H4 (cell line): ENCODE results near the gene RTL10. TPM values are rescaled to one million over a fixed set of nuclear protein-coding genes. Genes with fewer than 3 reads are reported as not detected.

Source experiments
- DNase-seq: peaks from one replicate; pipeline ENCODE4 v3.0.0-alpha.2; 2015; ENCODE audit warnings: low spot score
- total RNA-seq: library from RNA; depleted of rRNA; stranded (reverse); fragments of >200 nt; shearing (Covaris generic); gene quantifications from 2 replicates; pipeline ENCODE4 v1.2.3, GENCODE V29; 2014

RTL10 gene
- total RNA-seq, 1 experiment from 2014 or later = 2.3 TPM

DNA sequence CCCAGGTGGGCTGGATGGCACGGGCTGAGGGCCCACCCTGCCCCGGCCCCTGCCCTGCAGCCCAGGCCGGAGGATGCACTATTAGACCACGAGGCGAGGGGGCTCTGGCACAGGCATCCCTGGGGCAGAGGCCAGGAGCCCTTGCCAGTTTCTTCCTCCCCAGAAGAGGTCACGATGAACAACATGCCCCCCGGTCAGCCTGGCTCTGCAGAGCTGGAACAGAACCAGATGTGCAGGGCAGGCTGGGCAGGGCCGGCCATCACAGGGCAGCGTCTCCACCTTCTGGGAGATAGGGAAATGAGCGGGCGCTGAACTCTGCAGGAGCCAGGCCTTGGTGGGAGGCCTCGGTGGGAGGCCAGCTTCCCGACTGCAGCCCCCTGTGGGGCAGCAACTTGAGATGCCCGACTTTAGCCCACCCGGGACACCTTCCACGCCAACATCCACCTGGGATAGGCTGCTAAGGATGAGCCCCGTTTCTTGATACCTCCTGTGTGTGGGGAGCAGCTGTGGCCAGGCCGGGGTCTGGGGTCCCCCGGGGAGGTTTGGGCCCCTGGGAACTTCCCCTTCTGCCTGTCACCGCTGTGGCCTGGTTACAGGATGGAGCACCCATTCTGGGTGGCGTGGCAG is 21.8 kb upstream of the RTL10 start:
- no peak for DNase-seq

- DNase-seq = no peak
Observed at GRCh38 chr22:19875531-19876313, 21.0 kb upstream of the RTL10 start.

DNA sequence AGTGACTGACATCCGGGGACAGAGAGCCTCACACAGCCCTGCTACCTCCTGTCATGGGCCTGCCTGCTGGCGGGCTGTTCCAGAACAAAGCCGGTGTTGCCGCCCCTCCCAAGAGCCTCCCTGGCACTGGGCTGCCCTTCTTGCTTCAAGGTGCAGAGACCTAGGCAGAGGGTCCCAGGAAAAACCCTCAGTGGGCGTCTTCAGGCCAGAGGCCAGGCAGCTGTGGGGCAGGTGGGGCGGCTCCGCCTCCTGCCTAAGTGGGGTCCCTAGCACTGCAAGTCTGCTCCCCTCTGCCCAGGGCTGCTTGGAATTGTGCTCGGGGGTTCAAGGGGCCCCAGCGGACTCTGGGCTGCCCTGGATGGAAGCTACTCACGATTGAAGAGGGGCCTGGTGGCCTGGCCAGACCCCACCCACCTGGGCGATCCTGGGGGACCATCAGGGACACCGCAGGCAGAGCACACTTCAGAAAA is 20.4 kb upstream of the RTL10 start:
- no peak for DNase-seq

- no peak for DNase-seq
Observed at GRCh38 chr22:19874307-19875060, 19.8 kb upstream of the RTL10 start.

DNA sequence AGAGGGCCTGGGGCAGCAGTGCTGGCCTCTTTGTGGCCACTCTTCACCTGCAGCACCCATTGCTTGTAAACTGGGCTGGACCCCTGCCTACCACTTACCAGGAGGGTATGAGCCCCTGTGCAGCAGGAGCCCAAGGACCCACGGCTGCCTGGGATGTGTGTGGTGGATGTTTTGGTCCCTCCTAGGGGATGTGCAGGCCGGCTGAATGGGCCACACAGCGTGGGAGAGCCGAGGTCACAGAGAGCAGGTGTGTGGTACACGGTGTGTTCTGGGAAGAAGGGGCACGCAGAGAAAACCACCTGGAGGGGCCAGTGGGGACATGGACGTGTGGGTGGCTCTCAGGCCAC is 19.3 kb upstream of the RTL10 start:
- DNase-seq = no peak

DNA sequence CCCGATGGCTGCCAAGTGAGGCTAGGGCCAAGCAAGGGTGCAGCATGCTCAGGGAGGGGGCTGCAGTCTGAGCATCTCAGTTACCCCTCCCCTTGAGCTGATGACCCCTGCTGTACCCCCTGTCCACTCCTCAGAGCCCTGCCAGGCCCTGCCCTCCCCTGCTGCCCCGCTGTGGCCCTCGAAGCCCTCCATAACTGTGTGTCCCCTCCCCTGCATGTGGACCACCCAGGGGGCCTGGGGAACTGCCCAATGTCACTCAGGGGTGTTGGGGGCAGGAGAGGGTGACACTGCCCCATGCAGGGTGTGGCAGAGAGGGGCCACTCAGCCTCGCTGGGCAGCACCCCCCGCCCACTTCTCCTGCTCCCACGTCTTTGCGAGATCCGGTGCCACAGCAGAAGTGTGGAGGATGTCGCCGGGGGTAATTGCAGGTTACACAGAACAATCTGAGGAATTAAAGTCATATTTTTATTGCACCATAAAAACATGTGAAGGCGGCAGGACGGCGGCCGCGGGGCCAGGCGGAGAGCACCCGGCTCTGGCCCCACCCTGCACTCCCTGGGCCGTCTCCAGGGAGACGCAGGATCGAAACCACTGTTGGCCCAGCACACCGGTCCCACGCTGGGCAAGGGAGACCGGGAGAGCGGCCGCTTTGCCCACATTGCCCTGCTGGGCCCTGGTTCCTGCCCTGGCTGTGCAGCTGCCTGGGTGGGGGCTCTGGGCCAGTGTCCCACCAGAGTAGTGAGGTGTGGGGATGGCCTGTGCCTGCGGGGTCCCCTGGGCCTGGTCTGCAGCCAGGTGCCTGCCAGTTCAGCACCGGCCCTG is 18.7 kb upstream of the RTL10 start:
- no peak for DNase-seq

- no peak for DNase-seq
Observed at GRCh38 chr22:19872779-19873137, 18.1 kb upstream of the RTL10 start.

DNA sequence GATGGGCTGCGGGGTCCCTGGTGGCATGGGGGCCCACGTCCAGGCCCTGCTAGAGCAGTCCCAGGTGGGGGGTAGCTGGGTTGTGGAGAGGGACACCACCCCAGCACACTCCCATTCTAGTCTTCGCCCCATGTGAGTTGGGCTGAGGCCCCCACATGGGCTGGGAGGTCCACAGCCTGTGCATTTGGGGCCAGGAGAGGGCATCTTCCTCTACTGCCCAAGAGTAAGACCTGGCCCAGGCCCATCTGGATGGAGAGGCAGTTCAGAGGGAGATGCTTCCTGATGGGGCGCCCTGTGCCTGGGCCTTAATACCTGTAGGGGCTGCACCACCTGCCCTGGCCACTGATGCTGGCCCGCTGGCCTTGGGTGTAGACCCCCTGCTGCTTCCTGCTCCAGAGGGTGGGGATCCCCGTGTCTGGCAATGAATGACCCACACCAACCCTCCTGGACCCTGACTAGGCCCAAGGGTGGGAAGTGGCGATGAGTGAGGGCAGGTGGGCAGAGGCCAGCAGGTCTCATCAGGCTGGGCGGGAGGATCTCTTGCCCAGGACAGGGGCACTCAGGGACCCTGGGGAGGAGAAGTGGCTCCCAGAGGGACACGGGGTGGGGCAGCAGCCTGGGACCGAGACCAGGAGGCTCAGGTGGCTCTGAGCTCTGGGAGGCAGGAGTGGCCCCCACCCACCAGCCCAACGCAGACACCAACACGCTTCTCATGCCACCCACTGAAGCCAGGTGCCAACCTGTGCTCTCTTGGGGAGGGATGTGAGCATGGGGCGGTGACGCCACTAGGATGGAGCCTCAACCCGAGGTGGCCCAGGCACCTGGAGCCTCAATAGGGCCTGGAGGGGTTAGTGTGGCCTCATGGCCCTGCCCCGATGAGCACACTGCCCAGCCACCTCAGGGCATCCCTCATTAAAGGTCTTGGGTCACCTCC is 17.4 kb upstream of the RTL10 start:
- DNase-seq = no peak

DNA sequence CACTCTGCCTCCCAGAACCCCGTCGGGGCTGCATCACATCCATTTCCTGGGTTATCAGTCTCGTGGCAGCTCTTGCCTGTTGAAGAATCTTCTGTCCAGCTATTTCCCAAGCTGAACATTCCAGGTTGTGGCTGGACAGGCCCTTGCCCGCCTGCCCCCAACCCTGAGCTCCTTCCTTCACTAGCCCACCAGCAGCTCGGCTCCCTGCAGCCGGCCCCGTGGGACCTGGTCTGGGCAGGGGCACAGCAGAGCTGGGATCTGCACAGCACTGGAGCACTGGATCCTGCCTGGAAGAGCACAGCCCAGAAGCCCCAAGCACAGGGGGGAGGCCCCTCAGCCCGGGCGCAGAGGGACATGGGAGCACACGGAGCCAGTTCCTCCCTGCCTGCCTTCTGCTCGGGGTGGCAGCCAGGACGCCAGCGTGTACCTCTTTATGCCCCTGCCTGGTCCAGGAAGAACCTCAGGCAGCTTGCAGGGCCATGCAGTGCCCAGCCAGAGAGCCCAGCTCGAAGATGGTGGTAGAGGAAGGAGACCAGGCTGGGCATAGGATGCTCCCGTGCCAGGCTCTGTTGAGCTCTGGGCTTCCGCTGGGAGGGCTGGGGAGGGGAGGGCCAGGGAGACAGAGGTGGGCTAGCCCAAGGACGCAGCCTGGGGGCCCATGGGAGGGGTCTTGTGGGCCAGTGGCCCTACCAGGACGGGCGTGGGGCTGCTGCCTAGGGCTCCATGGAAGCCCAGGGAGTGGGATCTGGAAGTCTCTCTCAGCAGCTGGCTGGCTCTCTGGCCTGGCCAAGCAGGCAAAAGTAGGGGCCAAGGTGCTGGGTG is 16.6 kb upstream of the RTL10 start:
- DNase-seq = no peak

GRCh38 chr22:19870153-19871022 is 15.7 kb upstream of the RTL10 start:
- DNase-seq = no peak

DNA sequence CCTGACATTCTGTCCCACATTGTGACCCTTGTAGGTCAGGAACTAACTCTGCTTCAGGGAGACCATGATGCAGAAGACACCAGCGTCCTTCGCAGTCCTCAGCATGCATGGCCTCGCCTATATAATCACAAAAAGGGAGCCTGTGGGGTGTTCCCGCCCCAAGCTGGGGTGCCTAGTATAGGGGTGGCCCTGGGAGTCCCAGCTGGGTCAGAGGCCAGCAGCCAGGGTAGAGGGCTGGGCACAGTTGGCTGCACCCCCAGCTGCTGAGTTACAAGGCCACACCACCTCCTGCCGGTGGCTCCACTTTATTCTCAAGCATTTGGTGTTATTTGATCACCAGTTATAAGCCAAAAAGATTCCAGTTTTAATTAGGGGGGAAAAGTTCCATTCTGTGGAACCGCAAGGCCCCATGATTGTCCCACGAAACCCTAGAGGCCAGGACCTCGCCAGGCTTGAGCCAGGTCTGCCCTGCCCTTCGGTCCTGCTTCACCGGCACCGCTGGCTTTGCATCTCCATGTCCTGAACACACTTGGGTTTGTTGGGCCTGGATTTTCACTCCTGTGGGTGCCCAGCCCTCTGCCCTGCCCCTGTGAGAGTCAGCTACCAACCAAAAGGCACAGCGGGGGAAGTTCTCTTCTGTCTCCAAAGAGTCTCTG is 15.0 kb upstream of the RTL10 start:
- DNase-seq = no peak

GRCh38 chr22:19868773-19869471 is 14.2 kb upstream of the RTL10 start:
- no peak for DNase-seq

GRCh38 chr22:19868333-19868732 is 13.7 kb upstream of the RTL10 start:
- no peak for DNase-seq

DNA sequence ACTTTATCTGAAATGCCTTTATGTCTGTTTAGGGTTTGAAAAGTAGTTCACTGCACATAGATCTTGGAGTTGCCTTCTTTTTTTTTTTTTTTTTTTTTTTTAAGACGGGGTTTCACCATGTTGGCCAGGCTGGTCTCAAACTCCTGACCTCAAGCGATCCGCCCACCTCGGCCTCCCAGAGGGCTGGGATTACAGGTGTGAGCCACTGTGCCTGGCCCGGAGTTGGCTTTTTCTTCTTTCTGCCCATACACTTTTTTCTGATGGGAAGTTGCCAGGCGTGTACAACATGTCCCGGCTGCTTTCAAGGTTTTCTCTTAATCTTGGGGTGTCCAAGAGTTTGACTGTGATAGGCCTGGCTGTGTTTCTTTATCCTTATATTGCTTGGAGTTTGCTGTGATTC is 12.9 kb upstream of the RTL10 start:
- no peak for DNase-seq

DNA sequence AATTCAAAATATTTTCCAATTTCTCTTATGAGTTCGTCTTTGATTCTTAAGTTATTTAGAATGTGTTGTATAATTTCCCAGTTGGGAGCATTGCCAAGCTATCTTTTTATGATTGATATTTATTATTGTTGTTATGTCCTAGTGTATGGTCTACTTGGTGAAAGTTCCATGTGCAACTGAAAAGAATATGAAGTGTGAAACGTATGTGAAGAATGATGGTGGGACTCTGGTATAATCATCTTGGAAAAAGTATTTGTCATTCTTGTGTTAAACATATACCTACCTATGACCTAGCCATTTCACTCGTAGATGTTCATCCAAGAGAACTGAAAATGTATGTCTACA is 12.0 kb upstream of the RTL10 start:
- no peak for DNase-seq

- no peak for DNase-seq
Observed at GRCh38 chr22:19865141-19865829, 10.6 kb upstream of the RTL10 start.

GRCh38 chr22:19864538-19865106 is 9.9 kb upstream of the RTL10 start:
- DNase-seq = no peak
